Lower leg skin (tissue), 3 donors: ENCODE results near the gene PLEKHG4B.

Experiments
- POLR2A ChIP-seq, 2 donors: fragments of 450-650 bp; IDR thresholded peaks; one replicate each; pipeline ENCODE4 v1.6.1; 2016 to 2017; ENCODE audit warnings: antibody characterized with exemption in 2 of 2, mild to moderate bottlenecking in 1 of 2, moderate library complexity in 1 of 2
- TF ChIP-seq, protein P1 (sequence below), 3 donors: fragments of 450-650 bp; IDR thresholded peaks; one replicate each; pipeline ENCODE4 v1.5.1; 2016; ENCODE audit warnings: antibody characterized with exemption in 3 of 3, mild to moderate bottlenecking in 3 of 3, moderate library complexity in 2 of 3

DNA sequence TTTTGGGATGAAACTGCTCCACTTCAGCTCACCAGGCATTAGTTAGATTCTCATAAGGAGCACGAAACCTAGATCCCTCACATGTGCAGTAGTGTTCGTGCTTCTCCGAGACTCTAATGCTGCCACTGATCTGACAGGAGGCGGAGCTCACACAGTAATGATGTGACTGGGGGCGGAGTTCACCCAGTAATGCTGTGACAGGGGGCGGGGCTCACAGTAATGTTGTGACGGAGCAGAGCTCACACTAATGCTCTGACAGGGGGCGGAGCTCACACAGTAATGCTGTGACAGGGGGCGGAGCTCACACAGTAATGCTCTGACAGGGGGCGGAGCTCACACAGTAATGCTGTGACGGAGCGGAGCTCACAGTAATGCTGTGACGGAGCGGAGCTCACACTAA, 72.3 kb downstream of the PLEKHG4B start:
- TF ChIP-seq, protein P1, sequence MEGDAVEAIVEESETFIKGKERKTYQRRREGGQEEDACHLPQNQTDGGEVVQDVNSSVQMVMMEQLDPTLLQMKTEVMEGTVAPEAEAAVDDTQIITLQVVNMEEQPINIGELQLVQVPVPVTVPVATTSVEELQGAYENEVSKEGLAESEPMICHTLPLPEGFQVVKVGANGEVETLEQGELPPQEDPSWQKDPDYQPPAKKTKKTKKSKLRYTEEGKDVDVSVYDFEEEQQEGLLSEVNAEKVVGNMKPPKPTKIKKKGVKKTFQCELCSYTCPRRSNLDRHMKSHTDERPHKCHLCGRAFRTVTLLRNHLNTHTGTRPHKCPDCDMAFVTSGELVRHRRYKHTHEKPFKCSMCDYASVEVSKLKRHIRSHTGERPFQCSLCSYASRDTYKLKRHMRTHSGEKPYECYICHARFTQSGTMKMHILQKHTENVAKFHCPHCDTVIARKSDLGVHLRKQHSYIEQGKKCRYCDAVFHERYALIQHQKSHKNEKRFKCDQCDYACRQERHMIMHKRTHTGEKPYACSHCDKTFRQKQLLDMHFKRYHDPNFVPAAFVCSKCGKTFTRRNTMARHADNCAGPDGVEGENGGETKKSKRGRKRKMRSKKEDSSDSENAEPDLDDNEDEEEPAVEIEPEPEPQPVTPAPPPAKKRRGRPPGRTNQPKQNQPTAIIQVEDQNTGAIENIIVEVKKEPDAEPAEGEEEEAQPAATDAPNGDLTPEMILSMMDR (IDR thresholded peaks at IDR 0.05), result no peak
- TF ChIP-seq POLR2A (IDR thresholded peaks at IDR 0.05), result no peak
